NCI-H2029 (cell line): ENCODE results near the gene HARBI1.

Source experiments
- DNase-seq: peaks from one replicate; lab custom pipeline; 2025; lab: John Stamatoyannopoulos, UW

Gene HARBI1

GRCh38 chr11:46633291-46634217 is 16.5 kb upstream of the HARBI1 start:
- DNase-seq, result no peak

DNA sequence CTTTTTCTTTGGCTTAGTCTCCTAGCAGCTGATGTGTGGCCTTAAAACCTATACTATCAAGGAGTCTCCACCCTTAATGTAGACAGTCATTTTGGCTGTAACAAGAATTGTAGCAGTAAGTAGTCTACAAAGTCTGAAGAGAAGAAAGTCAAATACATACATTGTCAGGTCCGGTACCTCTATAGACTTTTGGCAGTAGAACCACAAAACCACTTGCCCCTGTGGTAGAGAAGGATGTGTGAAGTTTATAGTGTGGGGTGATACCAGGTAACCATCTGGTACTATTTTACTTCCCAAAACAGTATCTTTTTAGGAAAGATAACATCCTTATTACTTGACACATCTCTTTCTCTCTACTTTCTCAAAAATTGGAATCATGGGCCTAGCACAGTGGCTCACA is 15.5 kb upstream of the HARBI1 start:
- DNase-seq, result no peak

GRCh38 chr11:46631676-46632075 is 14.6 kb upstream of the HARBI1 start:
- no peak for DNase-seq

- DNase-seq, result no peak
Observed at GRCh38 chr11:46630237-46630636, 13.2 kb upstream of the HARBI1 start.

GRCh38 chr11:46628961-46629360 is 11.9 kb upstream of the HARBI1 start:
- DNase-seq, result no peak

DNA sequence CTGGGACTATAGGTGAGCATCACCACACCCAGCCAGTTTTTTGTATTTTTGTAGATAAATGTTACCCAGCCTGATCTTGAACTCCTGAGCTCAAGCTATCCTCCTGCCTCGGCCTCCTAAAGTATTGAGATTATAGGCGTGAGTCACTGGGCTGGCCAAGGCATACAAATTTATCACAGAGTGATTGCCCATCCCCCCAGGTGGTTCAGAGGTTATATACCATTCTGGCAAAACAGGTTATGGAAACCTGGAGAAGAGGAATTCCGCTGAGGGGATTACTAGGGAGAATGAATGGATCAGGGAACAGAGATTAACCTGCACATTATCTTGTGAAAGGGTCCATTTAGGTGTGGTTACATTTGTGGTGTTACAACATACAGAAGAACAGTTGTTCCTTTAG is 8.4 kb upstream of the HARBI1 start:
- DNase-seq, result no peak

DNA sequence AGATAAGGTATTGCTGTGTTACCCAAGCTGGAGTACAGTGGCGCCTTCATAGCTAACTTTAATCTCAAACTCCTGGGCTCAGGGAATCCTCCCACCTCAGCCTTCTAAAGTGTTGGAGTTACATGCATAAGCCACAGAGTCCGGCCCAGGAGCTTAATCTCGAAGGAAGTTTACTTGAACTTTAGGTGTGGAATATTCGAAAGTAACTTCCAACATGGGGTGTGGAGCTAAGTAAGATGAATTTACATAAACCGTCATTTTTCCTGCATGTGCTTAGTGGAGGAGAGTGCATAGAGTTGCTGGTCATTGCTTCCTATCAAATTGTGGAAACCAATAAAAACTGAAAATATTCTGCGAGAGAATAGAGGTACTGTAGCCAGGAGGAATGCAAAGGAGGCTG is 1.8 kb upstream of the HARBI1 start:
- no peak for DNase-seq

- DNase-seq, result no peak
Observed at GRCh38 chr11:46617972-46618314, 916 bp upstream of the HARBI1 start.

DNA sequence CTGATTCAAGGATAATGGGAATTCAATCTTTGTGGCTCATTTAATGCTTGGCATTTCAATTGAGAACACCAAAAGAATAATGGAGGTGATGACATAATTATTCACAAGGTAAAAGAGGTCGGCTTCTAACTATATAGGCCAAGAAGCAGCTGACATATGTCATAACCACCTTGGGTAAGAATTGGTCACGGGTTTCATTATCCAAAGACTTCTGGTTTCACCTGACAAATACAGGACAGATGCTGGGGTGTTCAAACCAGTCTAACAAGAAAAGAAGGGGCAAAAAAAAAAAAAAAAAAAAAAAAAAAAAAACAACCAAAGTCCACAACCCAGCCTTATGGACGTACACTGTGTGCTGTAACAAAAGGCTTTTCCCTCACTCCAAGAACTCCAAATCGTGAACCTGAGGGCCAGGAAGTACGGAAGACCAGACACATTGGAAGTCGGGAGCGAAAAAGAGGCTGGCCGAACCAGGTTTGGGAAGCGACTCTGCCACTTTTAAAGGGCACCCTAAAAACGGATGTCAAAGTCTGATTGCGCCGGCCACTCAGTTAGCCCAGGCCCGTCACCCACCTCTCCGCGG is 385 bp downstream of the HARBI1 start:
- DNase-seq, result peak; percentile 38

GRCh38 chr11:46615756-46616155 is 1.3 kb downstream of the HARBI1 start:
- no peak for DNase-seq

DNA sequence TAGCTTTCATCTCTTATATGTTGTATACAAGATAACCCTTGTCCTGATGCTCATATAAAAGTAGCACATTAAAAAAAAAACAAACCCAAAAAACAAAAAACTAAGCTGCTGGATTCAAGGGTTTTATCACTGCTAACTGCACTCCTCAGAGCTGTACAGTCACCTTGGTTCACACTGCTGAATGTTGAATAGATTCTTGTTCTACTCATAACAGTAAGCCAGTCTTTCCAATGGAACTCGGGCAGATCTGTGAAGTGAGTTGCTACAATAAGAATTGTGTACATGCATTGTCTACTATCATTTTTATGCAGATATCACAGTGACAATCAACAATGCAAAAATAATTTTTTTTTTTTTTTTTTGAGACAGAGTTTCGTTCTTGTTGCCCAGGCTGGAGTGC is 4.7 kb downstream of the HARBI1 start:
- no peak for DNase-seq

- no peak for DNase-seq
Observed at GRCh38 chr11:46611526-46612304, 5.3 kb downstream of the HARBI1 start.

GRCh38 chr11:46609386-46609785 is 7.6 kb downstream of the HARBI1 start:
- DNase-seq, result no peak

GRCh38 chr11:46607516-46607915 is 9.5 kb downstream of the HARBI1 start:
- DNase-seq, result no peak

DNA sequence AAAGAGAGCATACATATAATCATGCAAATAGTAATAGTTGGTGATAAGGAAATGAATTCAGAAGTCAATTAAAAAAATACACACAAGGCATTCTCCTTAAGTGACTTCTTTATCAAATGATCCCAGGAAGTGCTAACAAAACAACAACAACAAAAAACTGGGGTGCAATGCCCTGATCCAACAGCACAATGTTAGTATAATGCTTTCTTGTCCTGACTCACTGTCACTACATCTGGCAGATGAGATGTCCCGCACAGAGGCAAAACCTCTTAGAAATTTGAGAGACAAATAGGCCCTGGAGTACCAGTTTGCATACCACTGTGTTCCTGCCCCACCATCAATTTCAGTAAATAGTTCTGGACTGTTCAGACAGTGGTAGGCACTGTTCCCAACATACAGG is 12.2 kb downstream of the HARBI1 start:
- DNase-seq, result no peak

- DNase-seq, result no peak
Observed at GRCh38 chr11:46603704-46604308, 13.2 kb downstream of the HARBI1 start.

- no peak for DNase-seq
Observed at GRCh38 chr11:46601129-46601528, 15.9 kb downstream of the HARBI1 start.

DNA sequence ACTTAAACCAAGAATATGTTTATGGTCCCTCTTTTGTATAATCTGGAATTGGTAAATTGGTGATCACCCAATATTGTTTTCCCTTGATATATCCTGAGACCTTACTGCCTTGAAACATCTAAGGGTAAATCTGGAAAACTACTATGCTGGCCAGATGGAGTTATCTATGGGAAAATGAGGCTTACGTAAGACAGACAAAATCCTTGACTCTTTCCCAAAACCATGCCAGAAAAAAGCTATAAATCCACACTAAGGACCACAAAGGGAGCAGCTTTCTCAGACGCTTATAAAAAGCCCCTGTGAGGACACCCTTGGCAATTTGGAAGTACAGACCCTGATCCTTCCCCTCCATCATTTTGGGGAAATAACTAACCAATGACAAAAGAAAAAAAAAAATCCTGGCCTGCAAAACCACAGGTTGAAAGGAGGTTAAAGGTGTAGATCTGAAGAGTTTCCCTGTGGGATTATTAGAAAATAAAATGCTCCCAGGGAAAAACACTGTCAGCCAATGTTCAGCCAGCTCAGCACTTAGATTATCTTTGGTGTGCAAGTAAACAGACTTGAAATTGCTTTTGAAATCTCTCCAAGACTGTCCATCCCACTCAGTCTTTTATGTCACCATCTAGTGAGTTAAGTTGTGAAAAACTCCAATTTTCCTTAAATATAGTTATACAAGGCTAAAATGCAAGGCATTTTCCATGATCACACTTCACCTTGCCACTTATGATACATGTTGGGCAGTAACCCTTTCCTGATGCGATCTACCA is 16.6 kb downstream of the HARBI1 start:
- no peak for DNase-seq

DNA sequence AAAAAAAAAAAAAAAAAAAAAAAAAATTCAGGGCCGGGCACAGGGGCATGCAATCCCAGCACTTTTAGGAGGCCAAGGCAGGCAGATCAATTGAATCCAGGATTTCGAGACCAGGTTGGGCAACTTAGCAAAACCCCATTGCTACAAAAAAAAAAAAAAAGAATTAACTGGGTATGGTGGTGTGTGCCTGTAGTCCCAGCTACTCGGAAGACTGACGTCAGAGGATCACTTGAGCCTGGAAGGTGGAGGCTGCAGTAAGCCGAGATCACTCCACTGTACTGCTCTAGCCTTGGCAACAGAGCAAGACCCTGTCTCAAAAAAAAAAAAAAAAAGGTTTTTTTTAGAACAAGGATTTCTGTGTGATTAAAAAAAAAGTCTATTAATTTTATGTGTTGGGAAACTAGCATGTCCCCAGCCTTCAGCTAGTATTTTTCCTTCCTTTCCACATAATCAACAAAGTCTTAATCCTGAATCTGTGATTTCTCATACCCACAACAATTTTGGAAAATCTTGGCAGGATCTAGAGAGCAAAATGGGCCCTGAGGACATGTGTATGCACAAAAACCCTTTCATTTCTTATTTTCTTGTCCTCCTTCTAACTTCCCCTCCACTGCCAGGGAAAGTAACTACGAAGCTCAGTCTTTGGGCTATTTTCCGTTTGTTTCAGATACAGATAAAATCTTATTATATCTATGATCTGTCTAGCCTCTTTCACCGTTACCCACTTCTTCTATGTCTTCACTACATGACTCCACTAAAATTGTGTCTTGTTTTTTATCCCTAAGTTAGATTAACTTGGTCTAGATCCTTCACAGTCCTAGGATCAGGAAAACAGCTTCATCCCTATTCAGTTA is 17.5 kb downstream of the HARBI1 start:
- DNase-seq, result no peak

- no peak for DNase-seq
Observed at GRCh38 chr11:46597609-46598219, 19.3 kb downstream of the HARBI1 start.
